Thymus (tissue), 11 donors: Measurements from ENCODE around the gene SELENOO. TPM values are rescaled to one million over a fixed set of nuclear protein-coding genes. Genes with fewer than 3 reads are reported as not detected.

Experiments
- DNase-seq, 9 donors: peaks; one replicate each; pipeline ENCODE4 v3.0.0-alpha.2; 2013; ENCODE audit warnings: low spot score in 9 of 9, low read depth in 6 of 9, missing footprints in 1 of 9
- H3K27ac ChIP-seq, 2 donors: one replicate each; pipeline ENCODE4 v1.5.1; 2013; ENCODE audit warnings: control low read depth in 1 of 2, low read depth in 1 of 2, low read length in 1 of 2, mild to moderate bottlenecking in 1 of 2, moderate library complexity in 1 of 2
- H3K27me3 ChIP-seq, 2 donors: one replicate each; pipeline ENCODE4 v1.5.1; 2013; ENCODE audit warnings: low read length in 1 of 2; ENCODE audit not compliant: control insufficient read depth in 2 of 2, insufficient read depth in 1 of 2
- H3K36me3 ChIP-seq, 2 donors: one replicate each; pipeline ENCODE4 v1.5.1; 2013; ENCODE audit warnings: low read length in 1 of 2, mild to moderate bottlenecking in 1 of 2, moderate library complexity in 1 of 2; ENCODE audit not compliant: control insufficient read depth in 2 of 2, insufficient read depth in 2 of 2
- H3K4me1 ChIP-seq, 2 donors: one replicate each; pipeline ENCODE4 v1.5.1; 2013; ENCODE audit warnings: low read length in 2 of 2; ENCODE audit not compliant: control insufficient read depth in 2 of 2, insufficient read depth in 2 of 2
- H3K4me3 ChIP-seq, 2 donors: one replicate each; pipeline ENCODE4 v1.5.1; 2013; ENCODE audit warnings: low read length in 2 of 2, control low read depth in 1 of 2, mild to moderate bottlenecking in 1 of 2
- H3K9me3 ChIP-seq, 2 donors: one replicate each; pipeline ENCODE4 v1.5.1; 2013; ENCODE audit warnings: low read length in 1 of 2, mild to moderate bottlenecking in 1 of 2; ENCODE audit not compliant: control insufficient read depth in 2 of 2, insufficient read depth in 1 of 2
- WGBS: extraction: QIAGEN DNeasy Blood & Tissue Kit; methylation state at CpG from one replicate; pipeline ENCODE4 v1.1.7; 2013; 5-methylcytosine and 5-hydroxymethylcytosine counted together
- polyA plus RNA-seq: library from polyadenylated mRNA; stranded (reverse); fragments of 200-250 nt; gene quantifications from one replicate; pipeline ENCODE4 v1.2.3, GENCODE V29; 2013
- total RNA-seq: library from RNA; stranded (reverse); fragments of 120-200 nt; gene quantifications from one replicate; pipeline ENCODE4 v1.2.4, GENCODE V29; 2013
- donor health status: healthy.

The SELENOO gene
- total and polyA plus RNA-seq, 2 donors, result 17.4 to 62.1 TPM

DNA sequence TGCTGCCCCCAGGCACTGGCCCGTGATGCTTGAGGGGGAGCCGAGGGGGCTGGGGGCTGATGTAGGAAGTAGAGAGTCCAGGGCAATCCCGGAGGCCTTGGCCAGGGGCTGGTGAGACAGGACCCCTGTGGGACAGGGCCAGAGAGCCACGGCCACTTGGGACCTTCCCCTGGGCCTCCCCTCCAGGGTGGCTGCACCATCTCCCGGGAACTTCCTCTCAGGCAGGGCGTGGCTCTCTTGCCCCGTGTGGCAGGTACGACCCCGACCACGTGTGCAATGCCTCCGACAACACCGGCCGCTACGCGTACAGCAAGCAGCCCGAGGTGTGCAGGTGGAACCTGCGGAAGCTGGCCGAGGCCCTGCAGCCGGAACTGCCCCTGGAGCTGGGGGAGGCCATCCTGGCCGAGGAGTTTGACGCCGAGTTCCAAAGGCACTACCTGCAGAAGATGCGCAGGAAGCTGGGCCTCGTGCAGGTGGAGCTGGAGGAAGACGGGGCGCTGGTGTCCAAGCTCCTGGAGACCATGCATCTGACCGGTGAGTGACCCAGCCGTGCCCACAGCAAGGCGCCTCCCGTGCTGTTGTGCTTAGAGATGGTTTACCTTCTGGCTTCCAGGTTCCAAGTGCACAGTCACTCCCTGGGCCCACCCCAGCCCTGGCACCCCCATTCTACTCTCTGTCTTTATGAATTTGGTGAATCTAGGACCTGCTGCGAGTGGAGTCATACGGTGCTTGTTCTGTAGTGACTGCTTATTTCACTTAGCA, 9.7 kb downstream of the SELENOO start:
- no peak for DNase-seq
- Histone ChIP-seq H3K4me3 (no peak overlapping the region), H3K36me3 (peaks cover 73 to 75% of the 10 kb centered on the region in 2 donors), H3K27me3 (no peaks in the 10 kb centered on the region), H3K4me1 (no peaks in the 10 kb centered on the region), H3K9me3 (peaks cover 2% of the 10 kb centered on the region in 2 donors), H3K27ac (no peak overlapping the region)
- 94% methylated on average over 32 of the region's 32 CpGs for WGBS

DNA sequence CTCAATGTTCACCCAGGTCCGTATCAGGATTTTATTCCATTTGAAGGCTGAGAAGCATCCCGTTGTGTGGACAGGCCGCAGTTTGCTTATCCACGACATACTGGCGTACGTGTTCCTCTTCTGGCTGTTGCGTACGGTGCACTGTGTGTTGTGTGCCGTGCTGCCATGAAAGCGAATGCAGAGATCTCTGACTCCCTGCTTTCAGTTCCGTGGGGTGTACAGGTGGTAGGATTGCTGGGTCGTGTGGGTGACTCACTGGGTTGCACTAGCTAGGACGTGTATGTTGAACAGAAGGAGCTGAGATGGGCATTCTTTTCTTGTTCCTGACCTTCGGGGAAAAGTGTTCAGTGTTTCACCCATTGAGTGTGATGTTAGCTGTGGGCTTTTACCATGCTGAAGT, 10.3 kb downstream of the SELENOO start:
- H3K9me3 ChIP-seq, result peaks cover 2% of the 10 kb centered on the region in 2 donors
- H3K4me1 ChIP-seq, result no peaks in the 10 kb centered on the region
- H3K27ac ChIP-seq, result no peak overlapping the region
- 97% methylated on average over 14 of the region's 14 CpGs for whole genome bisulfite sequencing
- no peaks in the 10 kb centered on the region for H3K27me3 ChIP-seq
- H3K4me3 ChIP-seq, result no peak overlapping the region
- no peak for DNase-seq
- H3K36me3 ChIP-seq, result peaks cover 74 to 77% of the 10 kb centered on the region in 2 donors

DNA sequence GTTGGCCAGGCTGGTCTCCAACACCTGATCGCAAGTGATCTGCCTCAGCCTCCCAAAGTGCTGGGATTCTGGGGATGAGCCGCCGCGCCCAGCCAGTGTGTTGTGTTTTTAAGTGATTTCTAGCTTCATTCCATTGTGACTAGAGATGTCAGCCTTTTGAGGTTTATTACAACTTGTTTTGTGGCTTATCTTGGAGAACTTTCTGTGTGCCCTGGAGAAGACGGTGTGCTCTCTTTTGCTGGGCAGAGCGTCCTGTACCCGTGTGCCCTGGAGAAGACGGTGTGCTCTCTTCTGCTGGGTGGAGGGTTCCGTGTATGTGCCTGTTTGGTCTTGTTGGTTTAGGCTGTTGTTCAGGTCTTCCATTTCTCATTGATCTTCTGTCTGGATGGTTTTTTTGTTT, 12.5 kb downstream of the SELENOO start:
- 99% methylated on average over 9 of the region's 9 CpGs for WGBS

DNA sequence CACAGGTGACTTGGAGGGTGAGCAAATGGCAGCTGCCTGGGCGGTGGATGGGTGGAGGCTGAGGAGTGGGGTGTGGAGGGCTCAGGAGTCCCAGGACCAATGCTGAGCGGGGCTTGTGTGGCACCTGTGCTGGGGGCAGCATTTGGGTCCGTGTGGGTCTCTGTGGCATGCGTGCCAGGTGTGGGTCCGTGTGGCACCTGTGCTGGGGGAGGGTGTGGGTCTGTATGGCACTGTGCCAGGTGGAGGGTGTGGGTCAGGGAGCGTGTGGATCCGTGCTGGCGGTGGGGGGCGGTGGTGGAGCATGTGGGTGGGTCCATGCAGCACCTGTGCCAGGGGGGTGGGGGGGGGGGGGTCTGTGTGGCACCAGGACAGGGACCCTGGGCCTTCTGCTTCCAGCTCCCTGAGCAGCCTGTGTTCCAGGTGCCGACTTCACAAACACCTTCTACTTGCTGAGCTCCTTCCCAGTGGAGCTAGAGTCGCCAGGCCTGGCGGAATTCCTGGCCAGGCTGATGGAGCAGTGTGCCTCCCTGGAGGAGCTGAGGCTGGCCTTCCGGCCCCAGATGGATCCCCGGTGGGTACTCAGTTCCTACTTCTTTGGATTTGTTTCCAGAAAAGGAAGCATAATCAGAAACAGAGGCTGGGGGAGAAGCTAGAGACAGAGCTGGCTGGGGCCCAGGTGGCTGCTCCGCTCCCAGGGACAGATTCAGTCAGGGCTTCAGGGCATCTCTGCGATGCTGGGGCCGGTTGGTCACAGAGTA, 14.7 kb downstream of the SELENOO start:
- 92% methylated on average over 17 of the region's 17 CpGs for WGBS
- no peak for DNase-seq
- Histone ChIP-seq H3K27me3 (no peaks in the 10 kb centered on the region), H3K4me3 (no peak overlapping the region), H3K27ac (no peak overlapping the region), H3K36me3 (peaks cover 80 to 82% of the 10 kb centered on the region in 2 donors), H3K4me1 (no peaks in the 10 kb centered on the region), H3K9me3 (peaks cover 1 to 2% of the 10 kb centered on the region in 2 donors)

More for the DNA sequence above, 12.5 kb downstream of the SELENOO start:
- no peaks in the 10 kb centered on the region for H3K27me3 ChIP-seq
- no peak for DNase-seq
- H3K4me3 ChIP-seq, result no peak overlapping the region
- H3K36me3 ChIP-seq, result peaks cover 78 to 79% of the 10 kb centered on the region in 2 donors
- H3K9me3 ChIP-seq, result peaks cover 1 to 2% of the 10 kb centered on the region in 2 donors
- H3K4me1 ChIP-seq, result no peaks in the 10 kb centered on the region
- H3K27ac ChIP-seq, result no peak overlapping the region

DNA sequence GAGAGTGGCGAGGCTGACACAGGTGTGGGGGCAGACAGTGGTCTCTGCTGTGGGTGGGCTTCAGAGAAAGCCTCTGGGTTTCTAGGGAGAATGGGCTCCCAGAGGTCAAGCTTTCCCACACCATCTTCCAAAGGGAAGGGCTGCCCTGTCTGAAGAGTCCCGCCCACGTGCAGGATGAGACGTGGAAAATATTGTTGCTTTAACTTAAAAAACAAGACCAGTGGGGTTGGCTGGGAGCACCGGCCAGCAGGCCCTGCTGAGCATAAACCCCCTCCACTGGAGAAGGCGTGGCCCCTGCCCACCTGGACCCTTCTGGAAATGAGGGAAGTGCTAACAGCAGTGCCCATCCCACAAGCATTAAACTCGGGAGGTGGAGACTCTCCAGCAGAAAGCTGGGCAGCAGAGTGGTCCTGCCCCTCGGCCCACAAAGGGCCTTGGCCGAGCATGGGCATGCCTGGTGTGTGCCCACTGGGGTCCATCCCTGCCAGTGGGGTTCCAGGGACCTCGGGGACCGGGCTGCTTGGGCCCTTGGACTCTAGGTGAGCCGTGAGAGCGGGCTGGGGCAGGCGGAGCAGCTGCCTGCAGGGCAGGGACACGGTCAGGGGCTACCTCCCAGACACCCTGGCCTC, 15.4 kb downstream of the SELENOO start:
- WGBS, result 96% methylated on average over 15 of the region's 15 CpGs
- Histone ChIP-seq H3K9me3 (peaks cover 1 to 2% of the 10 kb centered on the region in 2 donors), H3K4me3 (no peak overlapping the region), H3K36me3 (peaks cover 80 to 82% of the 10 kb centered on the region in 2 donors), H3K4me1 (no peaks in the 10 kb centered on the region), H3K27me3 (no peaks in the 10 kb centered on the region), H3K27ac (no peak overlapping the region)
- no peak for DNase-seq

DNA sequence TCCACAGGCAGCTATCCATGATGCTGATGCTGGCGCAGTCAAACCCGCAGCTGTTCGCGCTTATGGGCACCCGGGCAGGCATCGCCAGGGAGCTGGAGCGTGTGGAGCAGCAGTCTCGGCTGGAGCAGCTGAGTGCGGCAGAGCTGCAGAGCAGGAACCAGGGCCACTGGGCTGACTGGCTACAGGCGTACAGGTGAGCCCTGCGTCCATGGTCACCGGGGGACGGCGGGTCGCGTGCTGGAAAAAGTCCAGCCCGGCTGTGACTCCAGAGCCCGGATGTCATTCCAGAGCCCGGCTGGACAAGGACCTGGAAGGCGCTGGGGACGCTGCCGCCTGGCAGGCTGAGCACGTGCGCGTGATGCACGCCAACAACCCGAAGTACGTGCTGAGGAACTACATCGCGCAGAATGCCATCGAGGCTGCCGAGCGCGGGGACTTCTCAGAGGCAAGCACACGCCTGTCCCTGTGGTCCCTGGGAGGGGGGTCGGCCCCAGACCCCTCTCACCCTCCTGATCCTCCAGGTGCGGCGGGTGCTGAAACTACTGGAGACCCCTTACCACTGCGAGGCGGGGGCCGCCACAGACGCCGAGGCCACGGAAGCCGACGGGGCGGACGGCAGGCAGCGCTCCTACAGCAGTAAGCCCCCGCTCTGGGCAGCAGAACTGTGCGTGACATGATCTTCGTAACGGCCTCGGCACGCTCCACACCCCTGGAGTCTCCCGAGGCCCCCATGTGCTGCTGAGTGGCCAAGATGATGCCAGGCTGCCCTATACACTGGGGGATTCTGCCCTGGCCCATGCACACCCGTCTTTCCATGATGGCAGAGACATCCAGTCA, 16.1 kb downstream of the SELENOO start:
- H3K4me1 ChIP-seq, result no peaks in the 10 kb centered on the region
- WGBS, result 96% methylated on average over 57 of the region's 57 CpGs
- peaks cover 86 to 88% of the 10 kb centered on the region in 2 donors for H3K36me3 ChIP-seq
- no peak overlapping the region for H3K4me3 ChIP-seq
- DNase-seq, result no peak
- peaks cover 1 to 2% of the 10 kb centered on the region in 2 donors for H3K9me3 ChIP-seq
- no peaks in the 10 kb centered on the region for H3K27me3 ChIP-seq
- no peak overlapping the region for H3K27ac ChIP-seq

DNA sequence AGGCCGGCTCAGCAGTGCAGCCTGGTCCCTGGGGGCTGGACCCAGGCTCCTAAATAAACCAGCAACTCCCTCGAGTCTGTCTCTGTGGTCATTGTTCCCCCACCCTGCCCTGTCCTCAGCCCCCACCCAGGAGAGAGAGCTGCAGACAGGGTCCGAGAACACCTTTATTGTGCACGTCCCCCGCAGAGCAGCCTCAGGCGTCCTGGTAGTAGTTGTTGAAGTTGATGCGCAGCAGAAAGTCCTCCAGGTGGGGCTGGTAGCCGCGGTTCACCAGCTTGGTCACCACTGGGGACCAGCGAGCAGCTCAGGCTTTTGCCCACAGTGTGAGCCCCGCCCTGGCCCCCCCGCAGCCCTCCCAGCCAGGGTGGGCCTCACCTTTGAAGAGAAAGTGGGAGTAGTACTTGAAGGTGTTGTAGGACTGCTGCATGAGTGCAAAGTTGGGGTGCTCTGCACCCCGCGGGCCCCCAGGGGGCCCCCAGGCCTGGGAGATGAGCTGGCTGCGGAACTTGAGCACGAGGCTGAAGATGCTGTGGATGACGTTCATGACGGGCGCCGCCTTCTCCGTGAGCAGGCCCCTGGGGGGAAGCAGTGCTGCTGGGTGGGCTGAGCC, 16.8 kb downstream of the SELENOO start:
- Histone ChIP-seq H3K27me3 (no peaks in the 10 kb centered on the region), H3K4me3 (no peak overlapping the region), H3K9me3 (peaks cover 1 to 2% of the 10 kb centered on the region in 2 donors), H3K4me1 (no peaks in the 10 kb centered on the region), H3K36me3 (peaks cover 89 to 90% of the 10 kb centered on the region in 2 donors), H3K27ac (no peak overlapping the region)
- WGBS, result 97% methylated on average over 21 of the region's 21 CpGs
- DNase-seq, result no peak

DNA sequence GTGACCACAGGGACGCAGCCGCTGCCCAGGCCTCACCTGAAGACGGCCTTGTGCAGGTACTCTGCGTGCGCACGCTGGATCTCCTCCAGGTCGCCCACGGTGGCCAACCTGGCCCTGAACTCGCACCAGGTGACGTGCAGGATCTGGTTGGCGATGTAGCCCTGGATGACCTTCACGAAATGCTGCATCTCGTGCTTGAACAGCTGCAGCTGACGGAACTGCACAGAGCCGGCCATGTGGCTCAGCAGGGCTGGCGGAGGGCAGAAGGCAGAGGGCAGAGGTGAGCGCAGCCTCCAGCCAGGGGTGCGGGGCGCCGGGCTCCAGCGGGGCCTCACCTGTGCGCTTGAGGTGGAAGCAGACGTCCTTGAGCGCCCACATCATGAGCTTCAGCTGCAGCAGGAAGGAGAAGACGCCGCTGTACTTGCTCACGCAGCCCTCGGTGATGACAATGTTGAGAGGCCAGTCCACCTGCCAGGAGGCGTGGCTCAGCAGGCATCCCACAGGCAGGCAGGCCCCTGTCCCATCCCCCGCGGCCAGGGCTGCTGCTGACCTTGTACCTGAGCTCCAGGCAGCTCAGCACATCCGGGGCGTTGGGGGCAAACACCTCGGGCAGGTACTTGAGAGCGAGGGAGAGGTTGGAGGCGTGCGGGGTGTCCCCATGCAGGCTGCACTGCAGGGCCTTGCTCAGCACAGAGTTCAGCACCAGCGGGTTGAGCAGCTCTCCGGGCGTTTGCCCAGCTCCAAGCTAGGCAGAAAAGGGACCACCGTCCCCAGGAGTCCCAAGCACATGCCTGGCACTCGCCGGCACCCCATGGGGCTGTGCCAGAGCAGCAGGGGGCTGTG, 17.6 kb downstream of the SELENOO start:
- WGBS, result 95% methylated on average over 43 of the region's 43 CpGs
- Histone ChIP-seq H3K9me3 (peaks cover 1 to 2% of the 10 kb centered on the region in 2 donors), H3K27ac (no peak overlapping the region), H3K4me1 (no peaks in the 10 kb centered on the region), H3K4me3 (no peak overlapping the region), H3K36me3 (peaks cover 88 to 90% of the 10 kb centered on the region in 2 donors), H3K27me3 (no peaks in the 10 kb centered on the region)
- no peak for DNase-seq
